ENCODE measurements around the gene CRTAC1.

The CRTAC1 gene

DNA sequence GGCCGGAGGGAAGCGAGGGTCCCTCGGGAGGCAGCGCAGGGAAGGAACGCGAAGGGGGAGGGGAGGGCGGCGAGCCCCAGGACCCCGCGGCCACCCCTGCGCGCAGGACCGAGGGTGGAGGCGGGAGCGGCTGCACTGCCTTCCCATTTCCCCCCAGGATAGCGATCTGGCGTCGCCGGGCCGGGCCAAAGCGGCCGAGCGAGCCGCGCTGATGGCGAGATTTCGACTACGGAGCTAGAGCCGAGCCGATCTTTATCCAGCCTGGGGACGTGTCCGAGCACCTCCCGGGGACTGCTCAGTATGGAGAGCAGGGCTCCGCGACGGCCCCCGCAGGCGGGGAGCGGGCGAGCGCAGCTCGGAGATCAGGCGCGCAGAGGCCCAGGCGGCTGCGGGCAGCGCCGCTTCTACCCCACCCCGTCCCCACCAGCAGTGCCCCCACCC is 590 bp upstream of the CRTAC1 start:
- Histone ChIP-seq H3K27me3 (ENCODE audit: control insufficient read depth, insufficient read depth, low read length, poor library complexity, severe bottlenecking) (peaks cover 88% of the 10 kb centered on the region), H3K4me3 (ENCODE audit: insufficient read depth, low read depth, low read length) (peak overlapping the region; percentile 42), H3K27ac (ENCODE audit: insufficient read depth, low read depth, low read length, poor library complexity, severe bottlenecking) (no peak overlapping the region), H3K9me3 (ENCODE audit: control insufficient read depth, low read length) (no peaks in the 10 kb centered on the region), H3K4me1 (ENCODE audit: control insufficient read depth, insufficient read depth, low read length) (peaks cover 8% of the 10 kb centered on the region), H3K36me3 (ENCODE audit: control insufficient read depth, insufficient read depth, low read length) (no peaks in the 10 kb centered on the region)
- WGBS, 2 experiments: 0 to 1% methylated on average over 49 of the region's 49 CpGs

DNA sequence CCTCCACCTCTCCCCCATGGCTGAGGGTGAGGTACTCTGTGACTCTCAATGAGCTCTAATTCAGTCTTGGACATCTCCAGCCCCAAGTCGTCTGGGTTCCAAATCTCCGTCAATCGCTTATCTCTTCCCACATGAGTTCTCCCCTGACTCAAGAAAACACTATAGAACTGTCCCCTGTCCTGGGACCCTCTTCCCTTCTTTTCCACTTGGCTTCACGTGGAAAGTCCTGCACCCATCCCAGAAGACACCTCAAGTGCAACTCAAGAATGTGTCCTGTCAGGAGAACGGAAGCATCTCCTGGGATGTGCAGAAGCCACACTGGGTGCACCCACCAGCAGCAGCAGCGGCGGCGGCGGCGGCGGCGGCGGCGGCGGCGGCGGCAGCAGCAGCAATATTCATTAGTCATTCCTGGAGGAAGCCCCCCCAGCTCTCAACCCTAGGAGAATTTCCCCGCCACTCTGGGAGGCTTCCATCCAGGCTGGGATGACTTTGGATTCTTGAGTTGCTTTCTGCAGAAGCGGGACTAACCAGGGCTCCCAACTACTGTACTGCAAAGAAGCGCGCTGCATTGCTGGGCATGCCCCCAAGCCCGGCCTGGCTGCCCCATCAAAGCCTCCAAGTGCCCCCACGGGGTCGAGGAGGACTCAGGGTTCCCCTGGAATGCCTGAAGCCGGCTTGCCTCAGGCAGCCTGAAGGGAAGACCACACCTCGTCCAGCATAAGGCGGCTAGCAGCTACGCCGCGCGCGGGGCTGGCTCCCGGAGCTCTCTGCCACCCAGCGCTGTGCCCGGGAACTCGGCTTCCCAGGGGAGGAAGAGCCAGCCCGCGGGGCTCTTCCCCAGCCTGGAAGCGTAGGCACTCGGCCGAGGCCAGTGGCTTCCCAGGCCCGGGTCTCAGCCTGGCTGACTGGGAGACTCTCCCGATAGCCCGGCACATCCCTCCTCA is 1.0 kb downstream of the CRTAC1 start:
- H3K27ac ChIP-seq (ENCODE audit: insufficient read depth, low read depth, low read length, poor library complexity, severe bottlenecking): no peak overlapping the region
- no peaks in the 10 kb centered on the region for H3K36me3 ChIP-seq (ENCODE audit: control insufficient read depth, insufficient read depth, low read length)
- peaks cover 72% of the 10 kb centered on the region for H3K27me3 ChIP-seq (ENCODE audit: control insufficient read depth, insufficient read depth, low read length, poor library complexity, severe bottlenecking)
- H3K9me3 ChIP-seq (ENCODE audit: control insufficient read depth, low read length): no peaks in the 10 kb centered on the region
- peak overlapping the region; percentile 42 for H3K4me3 ChIP-seq (ENCODE audit: insufficient read depth, low read depth, low read length)
- H3K4me1 ChIP-seq (ENCODE audit: control insufficient read depth, insufficient read depth, low read length): peaks cover 8% of the 10 kb centered on the region
- WGBS, 2 experiments: 4 to 5% methylated on average over 44 of the region's 44 CpGs

DNA sequence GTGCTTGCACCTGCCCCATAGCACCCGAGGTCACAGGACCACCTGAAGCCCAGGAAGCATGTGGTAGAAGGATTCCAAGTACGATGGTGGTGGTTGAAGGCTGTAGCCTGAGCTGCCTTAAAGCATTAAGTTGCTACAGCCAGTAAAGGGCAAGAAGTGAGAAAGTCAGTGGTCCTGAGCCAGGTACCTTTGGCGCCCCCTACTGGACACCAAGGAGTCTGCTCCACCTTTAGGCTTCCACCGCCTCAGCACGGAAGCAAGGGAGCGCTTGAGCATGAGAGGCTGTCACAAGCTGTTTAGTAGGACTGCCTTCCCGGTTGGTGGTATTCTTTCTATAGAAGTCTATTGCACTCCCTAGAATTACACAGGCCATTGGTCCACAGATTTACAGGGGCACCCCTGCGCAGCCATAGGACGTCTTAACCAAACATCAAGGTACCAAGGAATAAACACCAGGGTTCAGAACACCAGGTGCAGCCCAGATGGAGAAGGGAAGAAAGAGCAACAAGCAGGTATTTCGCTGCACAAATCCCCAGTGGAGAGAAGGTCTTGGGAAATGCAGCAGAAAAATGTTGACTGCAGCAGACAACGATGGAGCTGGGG is 2.2 kb downstream of the CRTAC1 start:
- H3K27ac ChIP-seq (ENCODE audit: insufficient read depth, low read depth, low read length, poor library complexity, severe bottlenecking): no peak overlapping the region
- no peaks in the 10 kb centered on the region for H3K9me3 ChIP-seq (ENCODE audit: control insufficient read depth, low read length)
- WGBS, 2 experiments: 14 to 15% methylated on average over 11 of the region's 11 CpGs

DNA sequence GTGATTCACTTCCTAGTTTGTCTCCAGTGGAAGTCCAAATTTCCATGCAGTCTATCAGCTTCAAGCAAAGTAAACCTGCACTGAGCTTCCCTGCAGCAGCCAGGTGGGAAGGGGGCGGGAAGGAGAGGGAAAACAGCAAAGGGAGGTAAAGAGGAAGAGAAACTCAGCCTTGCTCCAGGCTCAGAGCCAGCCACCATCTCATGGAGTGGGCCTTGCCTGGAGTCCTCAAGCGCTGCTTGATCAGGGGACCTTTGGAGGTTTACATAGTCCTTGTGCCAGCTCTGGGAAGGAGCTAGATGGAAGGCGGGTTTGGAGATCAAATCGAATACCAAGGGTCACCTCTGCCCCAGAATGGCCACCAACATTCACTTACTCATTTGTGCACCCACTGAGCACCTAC is 7.4 kb downstream of the CRTAC1 start:
- no peaks in the 10 kb centered on the region for H3K4me1 ChIP-seq (ENCODE audit: control insufficient read depth, insufficient read depth, low read length)
- WGBS, 2 experiments: 88 to 93% methylated on average over 4 of the region's 4 CpGs
- H3K36me3 ChIP-seq (ENCODE audit: control insufficient read depth, insufficient read depth, low read length): no peaks in the 10 kb centered on the region
- no peak overlapping the region for H3K27ac ChIP-seq (ENCODE audit: insufficient read depth, low read depth, low read length, poor library complexity, severe bottlenecking)
- no peaks in the 10 kb centered on the region for H3K9me3 ChIP-seq (ENCODE audit: control insufficient read depth, low read length)
- no peak overlapping the region for H3K4me3 ChIP-seq (ENCODE audit: insufficient read depth, low read depth, low read length)
- peaks cover 8% of the 10 kb centered on the region for H3K27me3 ChIP-seq (ENCODE audit: control insufficient read depth, insufficient read depth, low read length, poor library complexity, severe bottlenecking)

More for the DNA sequence above, 2.2 kb downstream of the CRTAC1 start:
- Histone ChIP-seq H3K36me3 (ENCODE audit: control insufficient read depth, insufficient read depth, low read length) (no peaks in the 10 kb centered on the region), H3K4me3 (ENCODE audit: insufficient read depth, low read depth, low read length) (no peak overlapping the region), H3K4me1 (ENCODE audit: control insufficient read depth, insufficient read depth, low read length) (peaks cover 8% of the 10 kb centered on the region), H3K27me3 (ENCODE audit: control insufficient read depth, insufficient read depth, low read length, poor library complexity, severe bottlenecking) (peaks cover 61% of the 10 kb centered on the region)

DNA sequence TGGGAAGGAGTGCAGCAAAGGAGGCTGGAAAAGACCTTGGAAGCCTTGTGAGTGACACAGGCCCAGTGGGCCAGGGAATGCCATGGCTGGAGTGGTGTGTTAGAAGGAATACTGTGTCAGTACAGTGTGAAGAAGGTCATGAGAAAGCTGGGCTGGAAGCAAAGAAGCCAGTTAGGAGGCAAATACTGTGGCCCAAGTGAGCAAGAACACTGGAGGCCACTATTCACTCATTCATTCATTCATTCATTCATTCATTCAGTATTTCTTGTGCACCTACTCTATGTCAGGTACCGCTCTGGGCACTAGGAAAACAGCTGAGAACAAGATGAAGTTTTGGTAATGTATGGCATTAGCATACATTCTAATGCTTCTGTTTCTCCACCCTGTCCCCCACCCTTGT is 9.6 kb downstream of the CRTAC1 start:
- H3K4me1 ChIP-seq (ENCODE audit: control insufficient read depth, insufficient read depth, low read length): no peaks in the 10 kb centered on the region
- no peak overlapping the region for H3K27ac ChIP-seq (ENCODE audit: insufficient read depth, low read depth, low read length, poor library complexity, severe bottlenecking)
- no peaks in the 10 kb centered on the region for H3K9me3 ChIP-seq (ENCODE audit: control insufficient read depth, low read length)
- H3K27me3 ChIP-seq (ENCODE audit: control insufficient read depth, insufficient read depth, low read length, poor library complexity, severe bottlenecking): no peaks in the 10 kb centered on the region
- no peak overlapping the region for H3K4me3 ChIP-seq (ENCODE audit: insufficient read depth, low read depth, low read length)
- 100% methylated on average over 1 of the region's 1 CpG for WGBS, 2 experiments
- no peaks in the 10 kb centered on the region for H3K36me3 ChIP-seq (ENCODE audit: control insufficient read depth, insufficient read depth, low read length)

DNA sequence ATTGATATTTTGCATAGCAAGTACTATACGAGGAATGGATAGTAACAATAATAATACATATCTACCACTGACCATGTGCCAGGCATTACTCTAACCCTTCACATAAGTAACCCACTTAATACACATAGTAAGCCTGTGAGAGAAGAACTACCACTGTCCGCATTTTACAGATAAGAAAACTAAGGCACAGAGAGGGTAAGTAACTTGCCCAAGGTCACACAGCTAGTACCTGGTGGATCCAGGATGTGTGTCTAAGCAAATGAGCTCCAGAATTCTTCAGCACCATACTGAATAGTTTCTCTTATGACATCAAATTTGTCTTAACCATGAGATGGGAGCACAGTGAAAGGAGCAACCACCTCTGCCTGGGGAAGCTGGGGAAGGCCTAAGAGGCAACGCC is 10.2 kb downstream of the CRTAC1 start:
- Histone ChIP-seq H3K4me1 (ENCODE audit: control insufficient read depth, insufficient read depth, low read length) (no peaks in the 10 kb centered on the region), H3K9me3 (ENCODE audit: control insufficient read depth, low read length) (no peaks in the 10 kb centered on the region), H3K27ac (ENCODE audit: insufficient read depth, low read depth, low read length, poor library complexity, severe bottlenecking) (no peak overlapping the region), H3K27me3 (ENCODE audit: control insufficient read depth, insufficient read depth, low read length, poor library complexity, severe bottlenecking) (no peaks in the 10 kb centered on the region), H3K4me3 (ENCODE audit: insufficient read depth, low read depth, low read length) (no peak overlapping the region), H3K36me3 (ENCODE audit: control insufficient read depth, insufficient read depth, low read length) (no peaks in the 10 kb centered on the region)
- 91 to 93% methylated on average over 2 of the region's 3 CpGs for WGBS, 2 experiments

DNA sequence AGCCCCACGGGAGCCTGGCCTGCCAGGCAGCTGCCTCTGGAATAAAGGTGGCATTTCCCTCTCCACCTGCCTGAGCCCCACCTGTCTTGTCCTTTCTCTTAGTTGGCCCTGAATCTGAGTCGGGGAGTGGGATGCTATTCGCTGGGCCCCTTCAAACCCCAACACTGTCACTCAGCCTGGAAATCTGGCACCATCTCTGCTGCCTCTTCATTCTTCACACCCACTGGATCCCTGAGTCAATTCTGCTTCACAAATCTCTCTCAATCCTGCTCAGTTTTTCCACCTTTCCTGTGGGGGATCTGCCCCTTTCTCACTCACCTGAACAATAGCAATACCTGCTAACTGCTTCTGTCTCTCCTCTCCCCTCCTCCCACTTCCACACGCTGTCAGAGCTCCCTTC is 10.6 kb downstream of the CRTAC1 start:
- Histone ChIP-seq H3K4me1 (ENCODE audit: control insufficient read depth, insufficient read depth, low read length) (no peaks in the 10 kb centered on the region), H3K36me3 (ENCODE audit: control insufficient read depth, insufficient read depth, low read length) (no peaks in the 10 kb centered on the region), H3K9me3 (ENCODE audit: control insufficient read depth, low read length) (no peaks in the 10 kb centered on the region), H3K4me3 (ENCODE audit: insufficient read depth, low read depth, low read length) (no peak overlapping the region), H3K27ac (ENCODE audit: insufficient read depth, low read depth, low read length, poor library complexity, severe bottlenecking) (no peak overlapping the region), H3K27me3 (ENCODE audit: control insufficient read depth, insufficient read depth, low read length, poor library complexity, severe bottlenecking) (no peaks in the 10 kb centered on the region)
- 73 to 77% methylated on average over 4 of the region's 4 CpGs for WGBS, 2 experiments

DNA sequence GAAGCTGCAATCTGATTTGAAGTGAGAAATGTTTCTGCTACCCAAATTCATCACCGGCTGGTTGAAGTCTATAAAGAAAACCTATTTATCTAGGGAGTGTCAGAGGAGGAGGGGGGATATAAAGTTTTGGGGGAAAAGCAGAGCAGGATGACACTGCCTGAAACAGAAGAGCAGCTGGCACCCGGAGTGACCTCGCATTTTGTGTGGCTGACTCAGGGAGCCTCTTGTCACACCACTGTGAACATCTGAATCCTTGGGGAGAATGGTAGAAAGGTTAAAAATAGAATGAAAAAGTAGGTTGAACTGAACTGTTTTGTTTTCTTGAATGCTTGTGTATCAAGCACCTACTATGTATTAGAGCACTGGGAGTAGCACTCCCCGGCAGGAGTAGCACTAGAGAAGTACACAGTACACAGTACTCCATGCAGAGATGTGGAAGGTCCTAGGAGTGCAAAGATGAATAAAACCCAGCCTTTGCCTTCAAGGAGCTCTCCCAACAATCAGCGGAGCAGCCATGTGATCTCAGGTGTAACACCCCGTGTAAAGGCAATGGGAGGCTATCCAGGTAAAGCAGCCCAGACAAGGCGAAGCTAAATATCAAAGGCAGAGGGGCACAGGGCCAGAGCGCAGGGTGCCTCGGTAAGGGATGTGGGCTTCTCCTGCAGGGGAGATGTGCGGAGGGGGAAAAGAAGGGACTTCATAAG is 13.5 kb downstream of the CRTAC1 start:
- no peaks in the 10 kb centered on the region for H3K4me1 ChIP-seq (ENCODE audit: control insufficient read depth, insufficient read depth, low read length)
- no peaks in the 10 kb centered on the region for H3K27me3 ChIP-seq (ENCODE audit: control insufficient read depth, insufficient read depth, low read length, poor library complexity, severe bottlenecking)
- H3K36me3 ChIP-seq (ENCODE audit: control insufficient read depth, insufficient read depth, low read length): no peaks in the 10 kb centered on the region
- H3K9me3 ChIP-seq (ENCODE audit: control insufficient read depth, low read length): no peaks in the 10 kb centered on the region
- no peak overlapping the region for H3K27ac ChIP-seq (ENCODE audit: insufficient read depth, low read depth, low read length, poor library complexity, severe bottlenecking)
- H3K4me3 ChIP-seq (ENCODE audit: insufficient read depth, low read depth, low read length): no peak overlapping the region
- WGBS, 2 experiments: 93 to 95% methylated on average over 10 of the region's 10 CpGs

DNA sequence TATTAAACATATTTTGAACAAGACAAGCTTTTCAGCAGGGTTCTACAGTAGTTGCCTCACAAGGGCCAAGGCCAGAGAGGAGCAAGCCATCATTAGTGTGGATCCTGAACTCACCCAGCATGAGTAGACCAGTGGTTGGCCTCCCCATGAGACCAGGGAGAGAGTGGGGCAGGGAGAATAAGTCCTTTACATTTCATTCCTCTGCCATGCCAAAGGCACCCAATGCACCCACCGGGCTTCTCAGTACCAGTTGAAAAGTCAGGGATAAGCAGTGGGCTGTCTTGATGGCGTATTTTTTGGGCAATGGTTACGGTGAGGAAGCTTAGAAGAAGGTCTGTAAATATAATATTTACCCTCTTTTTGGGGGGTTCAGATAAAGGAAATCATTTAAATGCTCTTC is 16.6 kb downstream of the CRTAC1 start:
- Histone ChIP-seq H3K4me3 (ENCODE audit: insufficient read depth, low read depth, low read length) (no peak overlapping the region), H3K9me3 (ENCODE audit: control insufficient read depth, low read length) (no peaks in the 10 kb centered on the region), H3K36me3 (ENCODE audit: control insufficient read depth, insufficient read depth, low read length) (no peaks in the 10 kb centered on the region), H3K4me1 (ENCODE audit: control insufficient read depth, insufficient read depth, low read length) (no peaks in the 10 kb centered on the region), H3K27me3 (ENCODE audit: control insufficient read depth, insufficient read depth, low read length, poor library complexity, severe bottlenecking) (no peaks in the 10 kb centered on the region), H3K27ac (ENCODE audit: insufficient read depth, low read depth, low read length, poor library complexity, severe bottlenecking) (no peak overlapping the region)
- 91 to 92% methylated on average over 3 of the region's 3 CpGs for whole genome bisulfite sequencing, 2 experiments

DNA sequence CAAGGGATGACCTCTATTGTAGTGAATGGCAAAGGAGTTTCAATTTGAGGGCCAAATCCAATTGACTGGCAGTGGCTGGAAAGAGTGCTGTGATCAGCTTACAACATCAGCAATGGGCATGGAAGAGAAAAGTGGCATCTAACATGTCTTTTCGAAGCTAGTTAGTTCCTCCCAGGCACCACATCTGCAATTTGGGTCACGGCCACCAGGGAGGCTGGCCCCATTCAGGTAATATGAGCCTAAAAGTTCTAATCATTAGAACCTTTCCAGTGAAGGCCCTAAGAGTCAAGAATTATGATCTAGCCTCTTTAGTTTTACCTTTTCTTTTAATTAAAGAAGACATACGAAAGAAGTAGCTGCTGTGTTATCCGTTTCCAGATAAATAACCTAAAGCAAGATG is 17.3 kb downstream of the CRTAC1 start:
- H3K4me1 ChIP-seq (ENCODE audit: control insufficient read depth, insufficient read depth, low read length): peaks cover 4% of the 10 kb centered on the region
- H3K27ac ChIP-seq (ENCODE audit: insufficient read depth, low read depth, low read length, poor library complexity, severe bottlenecking): no peak overlapping the region
- no peaks in the 10 kb centered on the region for H3K9me3 ChIP-seq (ENCODE audit: control insufficient read depth, low read length)
- WGBS, 2 experiments: 79 to 83% methylated on average over 4 of the region's 4 CpGs
- no peaks in the 10 kb centered on the region for H3K27me3 ChIP-seq (ENCODE audit: control insufficient read depth, insufficient read depth, low read length, poor library complexity, severe bottlenecking)
- H3K4me3 ChIP-seq (ENCODE audit: insufficient read depth, low read depth, low read length): no peak overlapping the region
- no peaks in the 10 kb centered on the region for H3K36me3 ChIP-seq (ENCODE audit: control insufficient read depth, insufficient read depth, low read length)

All from ectodermal cell (in vitro differentiated cells).